ENCODE data around the gene SOCS3. TPM values are rescaled to one million over a fixed set of nuclear protein-coding genes. Genes with fewer than 3 reads are reported as not detected.

The SOCS3 gene
- total and polyA plus RNA-seq, 2 experiments from 2014 or later: 13.2 to 32.9 TPM

DNA sequence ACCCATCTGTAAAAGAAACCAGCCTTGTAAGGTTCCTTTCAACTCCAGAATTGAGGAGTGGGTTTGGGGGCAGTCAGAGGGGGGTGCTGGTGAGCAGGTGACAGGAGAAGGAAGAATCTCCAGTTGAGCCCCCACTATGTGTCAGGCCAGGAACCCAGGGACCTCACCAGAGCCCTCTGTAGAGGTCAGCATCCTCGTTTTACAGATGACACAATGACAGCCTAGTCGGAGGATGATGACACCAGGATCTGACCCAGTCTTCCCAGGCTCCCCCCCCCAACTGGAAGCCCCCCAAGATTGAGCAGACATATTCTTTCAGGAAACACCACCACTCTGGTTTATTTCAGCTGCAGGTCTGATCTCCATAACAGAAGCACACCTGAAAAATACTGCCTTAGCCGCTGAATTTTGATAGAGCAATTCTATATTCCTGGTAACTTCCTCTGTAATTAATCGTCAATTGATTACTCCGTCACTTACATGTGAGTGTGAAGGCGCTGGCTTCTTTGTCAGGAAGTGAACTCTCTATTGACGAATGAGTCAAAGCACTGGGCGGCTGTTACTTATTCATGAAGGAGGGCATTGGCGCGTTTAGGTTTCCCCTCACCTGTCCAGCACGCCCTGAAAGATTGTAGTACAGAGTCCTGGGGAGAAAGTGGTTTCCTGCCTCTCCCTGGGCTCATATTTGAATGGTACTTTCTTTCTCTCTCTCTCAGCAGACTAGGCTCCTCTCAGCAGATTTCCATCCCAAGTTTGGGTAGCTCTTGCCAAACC lies 21.2 kb downstream of the SOCS3 start:
- H4K20me1 ChIP-seq (replicated peaks; ENCODE audit: insufficient read depth): no peaks in the 10 kb centered on the region
- peaks cover 22% of the 10 kb centered on the region for H3K27me3 ChIP-seq (ENCODE audit: insufficient read depth)
- no peak overlapping the region for H3K27ac Mint-ChIP-seq
- H3K9me2 ChIP-seq (ENCODE audit: insufficient read depth): no peaks in the 10 kb centered on the region
- DNase-seq (ENCODE audit: low spot score) (no peak), ATAC-seq (no peak)
- H2AFZ ChIP-seq: no peak overlapping the region
- TF ChIP-seq, protein P1, sequence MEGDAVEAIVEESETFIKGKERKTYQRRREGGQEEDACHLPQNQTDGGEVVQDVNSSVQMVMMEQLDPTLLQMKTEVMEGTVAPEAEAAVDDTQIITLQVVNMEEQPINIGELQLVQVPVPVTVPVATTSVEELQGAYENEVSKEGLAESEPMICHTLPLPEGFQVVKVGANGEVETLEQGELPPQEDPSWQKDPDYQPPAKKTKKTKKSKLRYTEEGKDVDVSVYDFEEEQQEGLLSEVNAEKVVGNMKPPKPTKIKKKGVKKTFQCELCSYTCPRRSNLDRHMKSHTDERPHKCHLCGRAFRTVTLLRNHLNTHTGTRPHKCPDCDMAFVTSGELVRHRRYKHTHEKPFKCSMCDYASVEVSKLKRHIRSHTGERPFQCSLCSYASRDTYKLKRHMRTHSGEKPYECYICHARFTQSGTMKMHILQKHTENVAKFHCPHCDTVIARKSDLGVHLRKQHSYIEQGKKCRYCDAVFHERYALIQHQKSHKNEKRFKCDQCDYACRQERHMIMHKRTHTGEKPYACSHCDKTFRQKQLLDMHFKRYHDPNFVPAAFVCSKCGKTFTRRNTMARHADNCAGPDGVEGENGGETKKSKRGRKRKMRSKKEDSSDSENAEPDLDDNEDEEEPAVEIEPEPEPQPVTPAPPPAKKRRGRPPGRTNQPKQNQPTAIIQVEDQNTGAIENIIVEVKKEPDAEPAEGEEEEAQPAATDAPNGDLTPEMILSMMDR (conservative IDR thresholded peaks at IDR 0.05; ENCODE audit: low read depth in 2 of 2): peak; percentile 8 to 31; a peak in 1 of 4 replicates
- no peak for TF ChIP-seq JUNB (IDR thresholded peaks at IDR 0.05; ENCODE audit: unreplicated experiment)
- H3K4me1 Mint-ChIP-seq: peaks cover 37% of the 10 kb centered on the region
- no peak overlapping the region for H3K4me2 ChIP-seq
- no peak overlapping the region for H3K4me3 Mint-ChIP-seq
- H3F3A ChIP-seq (replicated peaks; ENCODE audit: low read depth): peaks cover 13% of the 10 kb centered on the region; the same call in 1 of the 2 replicates
- H3K4me3 ChIP-seq: no peak overlapping the region
- peaks cover 24% of the 10 kb centered on the region for H3K4me1 ChIP-seq (ENCODE audit: insufficient read depth)
- H3K27me3 Mint-ChIP-seq (ENCODE audit: insufficient read depth, low read depth, poor library complexity): peaks cover 27% of the 10 kb centered on the region
- no peaks in the 10 kb centered on the region for H3K36me3 ChIP-seq (ENCODE audit: insufficient read depth)
- no peak overlapping the region for H3K27ac ChIP-seq (ENCODE audit: low read depth)
- H3K36me3 Mint-ChIP-seq (ENCODE audit: low read depth): no peaks in the 10 kb centered on the region
- no peaks in the 10 kb centered on the region for H3K79me2 ChIP-seq (replicated peaks; ENCODE audit: insufficient read depth)
- no peaks in the 10 kb centered on the region; the same call in 2 of the 3 replicates for H3K9me3 Mint-ChIP-seq

DNA sequence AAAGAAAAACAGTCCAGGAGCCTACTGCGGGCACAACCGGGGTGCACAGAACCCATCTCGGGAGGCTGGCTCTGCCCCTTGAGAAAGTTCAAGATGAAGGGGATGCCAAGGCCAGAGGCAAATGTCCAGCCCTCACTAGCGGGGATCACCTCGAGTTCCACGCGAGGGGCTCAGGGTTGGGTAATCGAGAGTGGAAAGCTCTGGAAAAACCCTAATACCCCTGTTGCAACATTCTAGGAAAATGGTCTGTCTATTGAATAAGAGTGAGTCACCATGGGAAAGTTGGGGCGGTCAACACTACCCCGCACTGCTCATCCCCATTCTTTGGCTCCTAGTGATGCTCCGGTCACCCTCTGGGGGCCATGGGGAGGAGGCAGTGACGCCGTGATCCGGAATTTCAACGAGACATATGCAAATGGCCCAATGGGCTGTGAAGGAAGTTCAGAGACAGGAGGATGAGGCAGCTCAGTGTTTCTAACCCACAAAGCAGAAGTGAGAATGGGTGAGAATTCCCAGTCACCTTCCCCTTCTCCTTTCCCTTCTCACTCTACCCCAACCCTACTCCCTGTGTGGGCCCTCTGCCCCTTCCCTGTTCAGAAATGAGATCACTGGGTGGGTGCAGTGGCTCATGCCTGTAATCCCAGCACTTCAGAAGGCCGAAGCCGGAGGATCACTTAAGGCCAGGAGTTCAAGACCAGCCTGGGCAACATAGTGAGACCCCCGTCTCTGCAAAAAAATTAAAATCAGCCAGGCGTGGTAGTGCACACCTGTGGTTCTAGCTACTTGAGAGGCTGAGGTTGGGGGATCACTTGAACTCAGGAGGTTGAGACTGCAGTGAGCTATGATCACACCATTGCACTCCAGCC lies 22.4 kb downstream of the SOCS3 start:
- DNase-seq (ENCODE audit: low spot score) (no peak), ATAC-seq (no peak)
- H3K9me2 ChIP-seq (ENCODE audit: insufficient read depth): no peaks in the 10 kb centered on the region
- H3F3A ChIP-seq (replicated peaks; ENCODE audit: low read depth): peaks cover 8% of the 10 kb centered on the region; the same call in 1 of the 2 replicates
- Mint-ChIP-seq H3K4me3 (no peak overlapping the region), H3K9me3 (no peaks in the 10 kb centered on the region; the same call in 2 of the 3 replicates), H3K27me3 (ENCODE audit: insufficient read depth, low read depth, poor library complexity) (peaks cover 18% of the 10 kb centered on the region), H3K4me1 (peaks cover 29% of the 10 kb centered on the region; the same call in 2 of the 3 replicates), H3K36me3 (ENCODE audit: low read depth) (no peaks in the 10 kb centered on the region), H3K27ac (no peak overlapping the region)
- no peak overlapping the region for H3K27ac ChIP-seq (ENCODE audit: low read depth)
- H3K36me3 ChIP-seq (ENCODE audit: insufficient read depth): no peaks in the 10 kb centered on the region
- H3K79me2 ChIP-seq (replicated peaks; ENCODE audit: insufficient read depth): no peaks in the 10 kb centered on the region
- H3K4me1 ChIP-seq (ENCODE audit: insufficient read depth): peaks cover 12% of the 10 kb centered on the region
- H3K4me3 ChIP-seq: no peak overlapping the region
- H4K20me1 ChIP-seq (replicated peaks; ENCODE audit: insufficient read depth): no peaks in the 10 kb centered on the region
- no peak overlapping the region for H3K4me2 ChIP-seq
- H3K27me3 ChIP-seq (ENCODE audit: insufficient read depth): peaks cover 17% of the 10 kb centered on the region
- 0 out of 2 replicates have a peak overlapping the region, but pooled peaks have one; percentile 5 for H2AFZ ChIP-seq
- no peak for TF ChIP-seq STAT1 (IDR thresholded peaks at IDR 0.05; ENCODE audit: unreplicated experiment)
- TF ChIP-seq, protein P2, sequence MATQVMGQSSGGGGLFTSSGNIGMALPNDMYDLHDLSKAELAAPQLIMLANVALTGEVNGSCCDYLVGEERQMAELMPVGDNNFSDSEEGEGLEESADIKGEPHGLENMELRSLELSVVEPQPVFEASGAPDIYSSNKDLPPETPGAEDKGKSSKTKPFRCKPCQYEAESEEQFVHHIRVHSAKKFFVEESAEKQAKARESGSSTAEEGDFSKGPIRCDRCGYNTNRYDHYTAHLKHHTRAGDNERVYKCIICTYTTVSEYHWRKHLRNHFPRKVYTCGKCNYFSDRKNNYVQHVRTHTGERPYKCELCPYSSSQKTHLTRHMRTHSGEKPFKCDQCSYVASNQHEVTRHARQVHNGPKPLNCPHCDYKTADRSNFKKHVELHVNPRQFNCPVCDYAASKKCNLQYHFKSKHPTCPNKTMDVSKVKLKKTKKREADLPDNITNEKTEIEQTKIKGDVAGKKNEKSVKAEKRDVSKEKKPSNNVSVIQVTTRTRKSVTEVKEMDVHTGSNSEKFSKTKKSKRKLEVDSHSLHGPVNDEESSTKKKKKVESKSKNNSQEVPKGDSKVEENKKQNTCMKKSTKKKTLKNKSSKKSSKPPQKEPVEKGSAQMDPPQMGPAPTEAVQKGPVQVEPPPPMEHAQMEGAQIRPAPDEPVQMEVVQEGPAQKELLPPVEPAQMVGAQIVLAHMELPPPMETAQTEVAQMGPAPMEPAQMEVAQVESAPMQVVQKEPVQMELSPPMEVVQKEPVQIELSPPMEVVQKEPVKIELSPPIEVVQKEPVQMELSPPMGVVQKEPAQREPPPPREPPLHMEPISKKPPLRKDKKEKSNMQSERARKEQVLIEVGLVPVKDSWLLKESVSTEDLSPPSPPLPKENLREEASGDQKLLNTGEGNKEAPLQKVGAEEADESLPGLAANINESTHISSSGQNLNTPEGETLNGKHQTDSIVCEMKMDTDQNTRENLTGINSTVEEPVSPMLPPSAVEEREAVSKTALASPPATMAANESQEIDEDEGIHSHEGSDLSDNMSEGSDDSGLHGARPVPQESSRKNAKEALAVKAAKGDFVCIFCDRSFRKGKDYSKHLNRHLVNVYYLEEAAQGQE (IDR thresholded peaks at IDR 0.05; ENCODE audit: unreplicated experiment): no peak
- TF ChIP-seq JUNB (IDR thresholded peaks at IDR 0.05; ENCODE audit: unreplicated experiment): no peak
- TF ChIP-seq, protein P1 (conservative IDR thresholded peaks at IDR 0.05; ENCODE audit: low read depth in 2 of 2): no peak
- no peak for TF ChIP-seq ZNF331 (CRISPR knock-in tag; IDR thresholded peaks at IDR 0.05; ENCODE audit: low read depth)
